Liver (tissue), 9 donors: ENCODE results near the gene MAGIX. TPM values are rescaled to one million over a fixed set of nuclear protein-coding genes. Genes with fewer than 3 reads are reported as not detected.
"Not testable (repeated sequence)": the region's sequence is repeated elsewhere in the genome, so short reads cannot be mapped to it uniquely, and the experiment has no call there.

Experiments used
- DNase-seq: peaks from one replicate; pipeline ENCODE4 v3.0.0-alpha.2; 2017; ENCODE audit warnings: low spot score
- H3K27ac ChIP-seq, 2 donors: one replicate each; pipeline ENCODE4 v1.7.0; 2013; ENCODE audit warnings: inconsistent platforms in 2 of 2, low read length in 2 of 2, control low read depth in 1 of 2, low read depth in 1 of 2, mild to moderate bottlenecking in 1 of 2
- H3K27me3 ChIP-seq, 4 donors: one replicate each; pipeline versions ENCODE4 v1.6.1 to v1.7.0; 2013; ENCODE audit warnings: low read length in 3 of 4, inconsistent platforms in 1 of 4, mild to moderate bottlenecking in 1 of 4, moderate library complexity in 1 of 4; ENCODE audit not compliant: control insufficient read depth in 4 of 4, insufficient read depth in 4 of 4
- H3K36me3 ChIP-seq, 4 donors: one replicate each; pipeline versions ENCODE4 v1.6.1 to v1.7.0; 2013; ENCODE audit warnings: low read length in 3 of 4, mild to moderate bottlenecking in 3 of 4, low read depth in 1 of 4, moderate library complexity in 1 of 4; ENCODE audit not compliant: control insufficient read depth in 4 of 4, insufficient read depth in 3 of 4
- H3K4me1 ChIP-seq, 4 donors: one replicate each; pipeline versions ENCODE4 v1.6.1 to v1.7.0; 2013; ENCODE audit warnings: low read length in 3 of 4, mild to moderate bottlenecking in 3 of 4, moderate library complexity in 1 of 4; ENCODE audit not compliant: control insufficient read depth in 4 of 4, insufficient read depth in 4 of 4
- H3K4me3 ChIP-seq, 3 donors: one replicate each; pipeline versions ENCODE4 v1.6.1 to v1.7.0; 2013; ENCODE audit warnings: low read length in 3 of 3, control low read depth in 1 of 3, low read depth in 1 of 3, mild to moderate bottlenecking in 1 of 3
- H3K9ac ChIP-seq, 2 donors: one replicate each; pipeline ENCODE4 v1.7.0; 2013; ENCODE audit warnings: low read length in 2 of 2, mild to moderate bottlenecking in 2 of 2, moderate library complexity in 2 of 2, control low read depth in 1 of 2, low read depth in 1 of 2
- H3K9me3 ChIP-seq, 4 donors: one replicate each; pipeline versions ENCODE4 v1.6.1 to v1.7.0; 2013; ENCODE audit warnings: low read length in 3 of 4; ENCODE audit not compliant: control insufficient read depth in 4 of 4
- EGR1 ChIP-seq, 2 donors: IDR thresholded peaks; 2 replicates each; pipeline ENCODE4 v1.6.1; 2016 to 2018; ENCODE audit warnings: antibody characterized with exemption in 2 of 2, low read depth in 2 of 2
- FOXA1 ChIP-seq: IDR thresholded peaks from 2 replicates; pipeline ENCODE4 v1.6.1; 2016; ENCODE audit warnings: antibody characterized with exemption
- JUND ChIP-seq, 2 donors: IDR thresholded peaks; 2 replicates each; pipeline ENCODE4 v1.6.1; 2016; ENCODE audit warnings: antibody characterized with exemption in 2 of 2
- NR2F2 ChIP-seq: IDR thresholded peaks from 2 replicates; pipeline ENCODE4 v1.6.1; 2016; ENCODE audit warnings: antibody characterized with exemption
- RAD21 ChIP-seq, 2 donors: IDR thresholded peaks; 2 replicates each; pipeline ENCODE4 v1.6.1; 2016; ENCODE audit warnings: antibody characterized with exemption in 2 of 2, mild to moderate bottlenecking in 2 of 2
- RXRA ChIP-seq, 2 donors: IDR thresholded peaks; 2 replicates each; pipeline ENCODE4 v1.6.1; 2017 to 2018; ENCODE audit warnings: antibody characterized with exemption in 2 of 2, mild to moderate bottlenecking in 1 of 2
- SP1 ChIP-seq: IDR thresholded peaks from 2 replicates; pipeline ENCODE4 v1.6.1; 2018; ENCODE audit warnings: antibody characterized with exemption, mild to moderate bottlenecking
- TAF1 ChIP-seq: conservative IDR thresholded peaks from 2 replicates; pipeline ENCODE4 v1.6.1; 2016; ENCODE audit warnings: antibody characterized with exemption, mild to moderate bottlenecking
- YY1 ChIP-seq: IDR thresholded peaks from 2 replicates; pipeline ENCODE4 v1.6.1; 2016; ENCODE audit warnings: antibody characterized with exemption, mild to moderate bottlenecking
- WGBS: extraction: QIAGEN DNeasy Blood & Tissue Kit; methylation state at CpG from one replicate; pipeline ENCODE4 v1.1.7; 2013; 5-methylcytosine and 5-hydroxymethylcytosine counted together
- polyA plus RNA-seq, 2 donors: library from polyadenylated mRNA; stranded (reverse) in 1 of 2; unstranded in 1 of 2; fragments of 200-250 nt in 1 of 2; fragments of >200 nt in 1 of 2; fragmentation: Nextera tagmentation in 1 of 2; extraction: Ambion mirVana in 1 of 2; gene quantifications; one replicate each; pipeline versions ENCODE4 v1.2.1 to v1.2.3, GENCODE V29; 2013 to 2015
- total RNA-seq, 2 donors: library from RNA; depleted of rRNA; stranded (reverse); fragments of >200 nt; gene quantifications; one replicate each; pipeline ENCODE4 v1.2.3, GENCODE V29; 2014
- TF ChIP-seq, protein P1 (sequence below): fragments of 150-350 bp; IDR thresholded peaks from 2 replicates; pipeline ENCODE4 v1.5.1; 2017; ENCODE audit warnings: improper control_type of control experiment, low read depth, low read length; ENCODE audit not compliant: missing input control
- TF ChIP-seq, protein P2 (sequence below): IDR thresholded peaks from 2 replicates; pipeline ENCODE4 v1.6.1; 2016; ENCODE audit warnings: antibody characterized with exemption
- TF ChIP-seq, protein P3 (sequence below): IDR thresholded peaks from 2 replicates; pipeline ENCODE4 v1.6.1; 2016; ENCODE audit warnings: antibody characterized with exemption
- donor health status: healthy.
- donor health status: healthy.
- donor health status: healthy.
- donor health status: healthy.
- donor health status: healthy.

The MAGIX gene
- total and polyA plus RNA-seq, 4 donors = 2.9 to 10.8 (median 7.9) TPM

DNA sequence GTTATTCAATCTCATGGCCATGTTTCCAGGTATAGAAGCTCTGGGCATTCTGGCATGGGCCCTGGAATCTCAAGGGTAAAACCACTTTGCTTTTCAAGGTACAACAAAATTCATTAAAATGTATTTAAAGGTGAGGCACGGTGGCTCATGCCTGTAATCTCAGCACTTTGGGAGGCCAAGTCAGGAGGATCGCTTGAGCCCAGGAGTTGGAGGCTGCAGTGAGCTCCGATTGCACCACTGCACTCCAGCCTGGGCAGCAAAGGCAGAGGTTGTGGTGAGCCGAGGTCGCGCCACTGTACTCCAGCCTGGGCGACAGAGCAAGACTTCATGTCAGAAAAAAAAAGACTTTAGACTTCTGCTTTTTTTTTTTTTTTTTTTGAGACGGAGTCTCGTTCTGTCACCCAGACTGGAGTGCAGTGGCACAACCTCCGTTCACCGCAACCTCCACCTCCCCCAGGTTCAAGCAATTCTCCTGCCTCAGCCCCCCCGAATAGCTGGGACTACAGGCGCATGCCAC is 34.8 kb upstream of the MAGIX start:
- not testable (repeated sequence) for DNase-seq
- WGBS = 82% methylated on average over 13 of the region's 13 CpGs

DNA sequence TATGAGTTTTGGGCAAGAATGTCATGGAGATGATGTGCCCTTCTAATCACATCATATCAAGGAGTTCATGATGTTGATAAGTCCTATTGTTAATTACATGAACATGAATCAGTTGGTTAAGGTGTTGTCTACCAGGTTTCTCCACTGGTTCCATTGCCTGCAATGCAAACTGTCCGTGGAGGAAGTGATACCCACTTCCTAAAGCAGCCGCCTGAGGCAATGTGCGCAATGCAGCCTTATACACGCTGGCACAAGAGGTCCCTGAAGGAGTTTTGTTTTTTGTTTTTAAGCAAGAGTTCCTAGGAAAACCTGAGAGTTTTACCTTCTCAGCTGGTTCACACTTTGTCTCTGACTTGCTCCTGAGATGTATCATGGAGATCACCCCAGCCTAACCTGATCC is 33.1 kb upstream of the MAGIX start:
- WGBS = 86% methylated on average over 4 of the region's 4 CpGs
- H3K4me1 ChIP-seq = no peaks in the 10 kb centered on the region
- H3K36me3 ChIP-seq = no peaks in the 10 kb centered on the region
- H3K9me3 ChIP-seq = no peaks in the 10 kb centered on the region
- H3K27me3 ChIP-seq = no peaks in the 10 kb centered on the region
- no peak overlapping the region for H3K4me3 ChIP-seq
- DNase-seq = no peak
- no peak overlapping the region for H3K9ac ChIP-seq
- H3K27ac ChIP-seq = no peak overlapping the region
- TF ChIP-seq EGR1 (IDR thresholded peaks at IDR 0.05; ENCODE audit: low read depth in 2 of 2) (no peak), FOXA1 (no peak), SP1 (no peak), RAD21 (IDR thresholded peaks at IDR 0.05) (no peak), JUND (IDR thresholded peaks at IDR 0.05) (no peak), TAF1 (no peak), RXRA (IDR thresholded peaks at IDR 0.05) (no peak), YY1 (no peak), NR2F2 (no peak)
- TF ChIP-seq, protein P1, sequence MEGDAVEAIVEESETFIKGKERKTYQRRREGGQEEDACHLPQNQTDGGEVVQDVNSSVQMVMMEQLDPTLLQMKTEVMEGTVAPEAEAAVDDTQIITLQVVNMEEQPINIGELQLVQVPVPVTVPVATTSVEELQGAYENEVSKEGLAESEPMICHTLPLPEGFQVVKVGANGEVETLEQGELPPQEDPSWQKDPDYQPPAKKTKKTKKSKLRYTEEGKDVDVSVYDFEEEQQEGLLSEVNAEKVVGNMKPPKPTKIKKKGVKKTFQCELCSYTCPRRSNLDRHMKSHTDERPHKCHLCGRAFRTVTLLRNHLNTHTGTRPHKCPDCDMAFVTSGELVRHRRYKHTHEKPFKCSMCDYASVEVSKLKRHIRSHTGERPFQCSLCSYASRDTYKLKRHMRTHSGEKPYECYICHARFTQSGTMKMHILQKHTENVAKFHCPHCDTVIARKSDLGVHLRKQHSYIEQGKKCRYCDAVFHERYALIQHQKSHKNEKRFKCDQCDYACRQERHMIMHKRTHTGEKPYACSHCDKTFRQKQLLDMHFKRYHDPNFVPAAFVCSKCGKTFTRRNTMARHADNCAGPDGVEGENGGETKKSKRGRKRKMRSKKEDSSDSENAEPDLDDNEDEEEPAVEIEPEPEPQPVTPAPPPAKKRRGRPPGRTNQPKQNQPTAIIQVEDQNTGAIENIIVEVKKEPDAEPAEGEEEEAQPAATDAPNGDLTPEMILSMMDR = no peak
- TF ChIP-seq, protein P2, sequence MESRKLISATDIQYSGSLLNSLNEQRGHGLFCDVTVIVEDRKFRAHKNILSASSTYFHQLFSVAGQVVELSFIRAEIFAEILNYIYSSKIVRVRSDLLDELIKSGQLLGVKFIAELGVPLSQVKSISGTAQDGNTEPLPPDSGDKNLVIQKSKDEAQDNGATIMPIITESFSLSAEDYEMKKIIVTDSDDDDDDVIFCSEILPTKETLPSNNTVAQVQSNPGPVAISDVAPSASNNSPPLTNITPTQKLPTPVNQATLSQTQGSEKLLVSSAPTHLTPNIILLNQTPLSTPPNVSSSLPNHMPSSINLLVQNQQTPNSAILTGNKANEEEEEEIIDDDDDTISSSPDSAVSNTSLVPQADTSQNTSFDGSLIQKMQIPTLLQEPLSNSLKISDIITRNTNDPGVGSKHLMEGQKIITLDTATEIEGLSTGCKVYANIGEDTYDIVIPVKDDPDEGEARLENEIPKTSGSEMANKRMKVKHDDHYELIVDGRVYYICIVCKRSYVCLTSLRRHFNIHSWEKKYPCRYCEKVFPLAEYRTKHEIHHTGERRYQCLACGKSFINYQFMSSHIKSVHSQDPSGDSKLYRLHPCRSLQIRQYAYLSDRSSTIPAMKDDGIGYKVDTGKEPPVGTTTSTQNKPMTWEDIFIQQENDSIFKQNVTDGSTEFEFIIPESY = no peak
- TF ChIP-seq, protein P3, sequence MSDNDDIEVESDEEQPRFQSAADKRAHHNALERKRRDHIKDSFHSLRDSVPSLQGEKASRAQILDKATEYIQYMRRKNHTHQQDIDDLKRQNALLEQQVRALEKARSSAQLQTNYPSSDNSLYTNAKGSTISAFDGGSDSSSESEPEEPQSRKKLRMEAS = no peak

More for the DNA sequence above, 34.8 kb upstream of the MAGIX start:
- not testable (repeated sequence) for H3K9ac ChIP-seq, H3K27ac ChIP-seq, H3K4me3 ChIP-seq, H3K4me1 ChIP-seq, H3K9me3 ChIP-seq, H3K27me3 ChIP-seq, H3K36me3 ChIP-seq

DNA sequence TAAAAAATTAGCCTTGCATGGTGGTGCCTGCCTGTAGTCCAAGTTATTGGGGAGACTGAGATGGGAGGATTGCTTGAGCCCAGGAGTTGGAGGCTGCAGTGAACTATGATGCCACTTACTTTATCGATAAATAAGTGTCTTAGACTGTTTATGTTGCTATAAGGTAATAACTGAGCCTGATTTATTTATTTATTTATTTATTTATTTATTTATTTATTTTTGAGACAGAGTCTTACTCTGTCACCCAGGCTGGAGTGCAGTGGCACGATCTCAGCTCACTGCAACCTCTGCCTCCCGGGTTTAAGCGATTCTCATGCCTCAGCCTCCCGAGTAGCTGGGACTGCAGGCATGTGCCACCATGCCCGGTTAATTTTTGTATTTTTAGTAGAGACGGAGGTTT is 30.3 kb upstream of the MAGIX start:
- not testable (repeated sequence) for H3K36me3 ChIP-seq, DNase-seq, H3K9ac ChIP-seq, H3K4me3 ChIP-seq, H3K9me3 ChIP-seq, H3K27me3 ChIP-seq, H3K27ac ChIP-seq, H3K4me1 ChIP-seq
- 90% methylated on average over 7 of the region's 7 CpGs for WGBS
